IPS DF 4.7 (cell line): Measurements from ENCODE around the gene EFNA2.

ENCODE experiments used
- DNase-seq: peaks from one replicate; pipeline ENCODE4 v3.0.0-alpha.2; 2013; ENCODE audit warnings: low spot score; ENCODE audit errors: extremely low read depth

EFNA2 gene

GRCh38 chr19:1283207-1283916, 2.3 kb upstream of the EFNA2 start:
- no peak for DNase-seq

- no peak for DNase-seq
Observed at GRCh38 chr19:1283917-1284292, 1.8 kb upstream of the EFNA2 start.

- DNase-seq, result no peak
Observed at GRCh38 chr19:1284293-1284978, 1.2 kb upstream of the EFNA2 start.

- DNase-seq, result no peak
Observed at GRCh38 chr19:1284979-1285736, 515 bp upstream of the EFNA2 start.

- DNase-seq, result no peak
Observed at GRCh38 chr19:1286487-1287353, 1.0 kb downstream of the EFNA2 start.

GRCh38 chr19:1287354-1288225, 1.9 kb downstream of the EFNA2 start:
- no peak for DNase-seq

GRCh38 chr19:1288226-1288612, 2.5 kb downstream of the EFNA2 start:
- no peak for DNase-seq

GRCh38 chr19:1288833-1289685, 3.4 kb downstream of the EFNA2 start:
- no peak for DNase-seq

- no peak for DNase-seq
Observed at GRCh38 chr19:1289686-1290025, 4.0 kb downstream of the EFNA2 start.

- DNase-seq, result no peak
Observed at GRCh38 chr19:1290196-1290702, 4.6 kb downstream of the EFNA2 start.

- no peak for DNase-seq
Observed at GRCh38 chr19:1290703-1291651, 5.3 kb downstream of the EFNA2 start.

GRCh38 chr19:1291761-1292418, 6.2 kb downstream of the EFNA2 start:
- no peak for DNase-seq

- no peak for DNase-seq
Observed at GRCh38 chr19:1292419-1293151, 6.9 kb downstream of the EFNA2 start.

- no peak for DNase-seq
Observed at GRCh38 chr19:1293782-1294604, 8.3 kb downstream of the EFNA2 start.

GRCh38 chr19:1294688-1295087, 9.0 kb downstream of the EFNA2 start:
- no peak for DNase-seq
